GM12864 (cell line): Measurements from ENCODE around the gene CD4.
A peak's percentile ranks its signal among the peaks of the same experiment; 100 is the strongest.

ENCODE experiments used
- DNase-seq: peaks from one replicate; pipeline ENCODE4 v3.0.0-alpha.2; 2011; ENCODE audit warnings: low read depth
- H3K4me3 ChIP-seq: 2 replicates; pipeline ENCODE4 v1.5.1; 2011; ENCODE audit warnings: mild to moderate bottlenecking, low read depth, low read length, control low read depth
- CTCF ChIP-seq: IDR thresholded peaks from 2 replicates; pipeline ENCODE4 v1.5.1; 2011; ENCODE audit warnings: low read depth, mild to moderate bottlenecking, moderate library complexity, low read length, control low read depth, inconsistent platforms; ENCODE audit errors: missing control alignments

The CD4 gene

GRCh38 chr12:6825398-6826124 lies 36.2 kb downstream of the CD4 start:
- TF ChIP-seq CTCF: peak; percentile 96
- H3K4me3 ChIP-seq: no peak overlapping the region
- peak; percentile 24 for DNase-seq

- no peak for TF ChIP-seq CTCF
- DNase-seq: no peak
- no peak overlapping the region for H3K4me3 ChIP-seq
These were observed 36.9 kb downstream of the CD4 start for GRCh38 chr12:6826125-6826733.

- no peak for DNase-seq
- TF ChIP-seq CTCF: no peak
- H3K4me3 ChIP-seq: no peak overlapping the region
These were observed 37.6 kb downstream of the CD4 start for GRCh38 chr12:6826734-6827436.

GRCh38 chr12:6827437-6827911 lies 38.1 kb downstream of the CD4 start:
- H3K4me3 ChIP-seq: no peak overlapping the region
- DNase-seq: no peak
- no peak for TF ChIP-seq CTCF

GRCh38 chr12:6827982-6828780 lies 38.9 kb downstream of the CD4 start, which contains the start of gene P3H3:
TSS of gene P3H3 (plus strand) at chr12:6828407. CDS start at chr12:6828441, 34 bp downstream.
- TF ChIP-seq CTCF: no peak
- peak within 1 kb of the TSS; percentile 38 for H3K4me3 ChIP-seq
- no peak for DNase-seq

GRCh38 chr12:6828781-6829535 lies 39.6 kb downstream of the CD4 start:
- DNase-seq: no peak
- H3K4me3 ChIP-seq: peak overlapping the region; percentile 38
- TF ChIP-seq CTCF: no peak
